GM12873 (cell line): ENCODE results near the gene DDX43.

ENCODE experiments used
- TF ChIP-seq, protein P1 (sequence below): IDR thresholded peaks from 2 replicates; pipeline ENCODE4 v1.5.1; 2012; ENCODE audit warnings: low read depth, mild to moderate bottlenecking, moderate library complexity, low read length, control low read depth; ENCODE audit not compliant: insufficient read depth; ENCODE audit errors: missing control alignments

Gene DDX43

DNA sequence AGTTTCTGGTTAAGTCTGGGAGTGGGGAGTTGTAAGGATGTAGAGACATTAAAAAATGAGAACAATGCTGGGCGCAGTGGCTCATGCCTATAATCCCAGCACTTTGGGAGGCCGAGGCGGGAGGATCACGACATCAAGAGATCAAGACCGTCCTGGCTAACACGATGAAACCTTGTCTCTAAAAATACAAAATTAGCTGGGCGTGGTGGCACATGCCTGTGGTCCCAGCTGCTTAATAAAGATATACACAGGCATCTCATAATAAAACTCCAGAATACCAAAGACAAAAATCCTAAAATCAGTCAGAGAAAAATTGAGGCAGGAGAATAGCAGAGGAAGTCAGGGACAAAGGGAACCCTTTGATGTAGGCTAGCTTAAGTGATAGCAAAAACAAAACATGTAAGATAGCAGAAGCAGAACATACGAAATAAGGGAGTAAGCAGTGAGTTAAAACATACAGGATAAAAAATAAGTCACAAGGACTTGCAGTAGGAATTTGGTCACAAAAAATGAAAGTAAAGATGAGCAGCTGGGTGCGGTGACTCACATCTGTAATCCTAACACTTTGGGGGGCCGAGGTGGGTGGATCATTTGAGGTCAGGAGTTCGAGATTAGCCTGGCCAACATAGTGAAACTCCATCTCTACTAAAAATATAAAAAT lies 23.6 kb downstream of the DDX43 start:
- TF ChIP-seq, protein P1, sequence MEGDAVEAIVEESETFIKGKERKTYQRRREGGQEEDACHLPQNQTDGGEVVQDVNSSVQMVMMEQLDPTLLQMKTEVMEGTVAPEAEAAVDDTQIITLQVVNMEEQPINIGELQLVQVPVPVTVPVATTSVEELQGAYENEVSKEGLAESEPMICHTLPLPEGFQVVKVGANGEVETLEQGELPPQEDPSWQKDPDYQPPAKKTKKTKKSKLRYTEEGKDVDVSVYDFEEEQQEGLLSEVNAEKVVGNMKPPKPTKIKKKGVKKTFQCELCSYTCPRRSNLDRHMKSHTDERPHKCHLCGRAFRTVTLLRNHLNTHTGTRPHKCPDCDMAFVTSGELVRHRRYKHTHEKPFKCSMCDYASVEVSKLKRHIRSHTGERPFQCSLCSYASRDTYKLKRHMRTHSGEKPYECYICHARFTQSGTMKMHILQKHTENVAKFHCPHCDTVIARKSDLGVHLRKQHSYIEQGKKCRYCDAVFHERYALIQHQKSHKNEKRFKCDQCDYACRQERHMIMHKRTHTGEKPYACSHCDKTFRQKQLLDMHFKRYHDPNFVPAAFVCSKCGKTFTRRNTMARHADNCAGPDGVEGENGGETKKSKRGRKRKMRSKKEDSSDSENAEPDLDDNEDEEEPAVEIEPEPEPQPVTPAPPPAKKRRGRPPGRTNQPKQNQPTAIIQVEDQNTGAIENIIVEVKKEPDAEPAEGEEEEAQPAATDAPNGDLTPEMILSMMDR = no peak

DNA sequence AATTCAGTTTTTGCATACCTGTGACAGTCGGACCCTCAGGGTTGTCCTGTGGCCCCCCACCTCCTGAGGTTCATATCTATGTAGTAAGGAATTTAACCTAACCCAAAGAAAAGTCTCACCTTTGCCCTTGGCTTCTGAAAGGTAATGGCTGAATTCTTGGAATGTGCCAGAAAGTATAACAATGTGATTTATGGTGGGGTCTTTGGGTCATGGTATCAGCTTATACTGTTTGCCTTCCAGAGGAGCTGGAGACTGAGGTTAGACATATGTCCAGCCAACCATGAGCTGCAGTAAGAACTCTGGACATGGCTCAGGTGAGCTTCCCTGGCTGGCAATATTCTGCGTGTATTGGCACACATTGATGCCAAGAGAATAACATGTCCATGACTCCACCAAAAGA lies 26.9 kb downstream of the DDX43 start:
- TF ChIP-seq, protein P1 = no peak

DNA sequence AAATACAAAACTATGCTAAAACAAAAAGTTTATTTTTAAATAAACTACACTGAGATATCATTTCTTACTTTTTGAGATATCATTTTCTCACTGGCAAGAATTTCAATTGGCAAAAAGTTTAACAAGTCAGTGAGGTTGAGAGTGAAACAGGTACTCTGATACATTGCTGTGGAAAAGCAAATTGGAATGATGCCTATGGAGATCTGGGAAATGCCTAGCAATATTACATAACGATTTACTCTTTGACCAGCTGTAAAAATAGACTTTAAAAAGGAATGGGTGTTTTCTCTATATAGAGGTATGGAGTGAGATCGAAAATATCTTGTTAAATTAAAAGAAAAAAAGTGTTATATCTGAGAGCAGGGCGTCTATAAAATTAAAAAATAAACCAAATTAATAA lies 40.6 kb downstream of the DDX43 start:
- TF ChIP-seq, protein P1 = no peak

DNA sequence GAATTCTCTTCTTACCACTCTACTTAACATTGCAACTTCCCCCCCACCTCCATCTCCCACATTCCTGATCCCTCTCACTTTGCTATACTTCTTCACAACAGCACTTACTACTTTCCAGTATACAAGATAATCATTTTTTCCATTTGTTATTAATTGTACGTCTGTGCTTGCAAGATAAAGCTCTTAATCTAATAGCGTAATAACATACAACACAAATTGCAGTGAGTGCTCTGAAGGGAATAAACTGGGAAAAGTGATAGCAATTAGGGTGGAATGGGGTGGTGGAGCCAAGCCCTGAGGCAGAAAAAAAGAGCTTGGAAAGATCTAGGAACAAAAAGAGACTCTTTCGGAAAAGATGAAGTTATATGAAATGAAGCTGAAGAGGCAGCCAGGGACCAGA lies 48.9 kb downstream of the DDX43 start:
- TF ChIP-seq, protein P1 = no peak

DNA sequence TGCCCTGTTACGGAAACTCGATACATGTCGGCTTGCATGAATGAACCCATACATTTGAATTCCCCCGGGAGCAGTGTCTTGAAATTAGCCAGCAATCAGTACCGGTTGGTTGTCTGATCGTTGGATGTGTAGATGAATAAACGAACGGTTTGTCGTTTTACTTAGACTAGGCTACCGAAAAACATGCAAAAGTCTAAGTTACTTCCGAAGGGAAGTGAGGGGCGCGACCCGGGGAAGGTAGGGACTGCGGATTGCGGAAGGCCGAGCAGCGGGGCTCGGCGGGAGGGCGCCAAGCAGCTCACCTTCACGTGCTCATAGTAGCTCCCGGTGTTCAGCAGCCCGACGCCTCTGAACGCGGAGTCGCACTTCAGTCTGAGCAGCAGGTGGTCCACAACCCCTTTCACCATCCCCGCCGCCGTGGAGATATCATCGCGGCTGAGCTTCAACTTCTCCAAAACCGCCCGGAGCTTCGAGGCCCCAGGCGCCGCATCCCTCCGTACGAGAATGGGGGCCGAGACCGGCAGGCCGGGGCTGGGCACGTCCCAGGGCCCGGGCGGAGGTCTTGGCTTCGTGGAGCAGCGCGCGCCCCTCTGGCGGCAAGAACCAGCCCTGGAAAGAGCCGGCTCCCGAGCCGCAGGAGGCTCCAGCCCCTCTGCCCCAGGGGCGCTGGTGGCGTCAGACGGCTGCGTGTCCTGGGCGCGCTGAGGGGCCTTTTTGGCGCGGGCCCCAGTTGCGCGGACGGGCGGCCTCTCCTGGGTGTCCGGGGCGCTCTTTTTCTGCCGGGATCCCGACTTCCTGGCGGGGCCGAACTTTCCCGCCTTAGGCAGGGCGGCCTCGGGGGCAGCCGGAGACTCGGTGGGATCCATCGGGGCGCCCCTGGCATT lies 56.8 kb downstream of the DDX43 start:
- TF ChIP-seq, protein P1 = no peak

DNA sequence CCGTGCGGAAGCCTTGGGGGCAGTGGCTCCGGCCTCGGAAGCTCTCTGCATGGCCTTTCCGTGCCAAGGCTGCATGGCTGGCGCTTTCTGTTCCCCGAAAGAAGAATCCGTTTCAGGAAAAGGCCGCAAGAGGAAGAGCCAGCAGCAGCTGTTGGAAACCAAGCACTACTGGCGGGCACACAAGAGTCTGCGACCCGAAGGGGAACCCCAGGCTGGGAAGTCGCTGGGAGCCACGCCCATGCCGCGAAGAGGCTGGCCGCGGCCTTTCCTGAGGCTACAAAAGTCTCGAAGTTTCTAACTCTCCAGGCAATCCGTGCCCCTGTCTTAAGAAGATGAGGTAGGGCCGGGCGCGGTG lies 57.5 kb downstream of the DDX43 start, which contains the start of gene CGAS:
Gene CGAS, minus strand, starts transcription at position 191 of the 355 bp plus-strand sequence. Its CDS starts 116 bp downstream, at position 75.
- TF ChIP-seq, protein P1 = no peak

DNA sequence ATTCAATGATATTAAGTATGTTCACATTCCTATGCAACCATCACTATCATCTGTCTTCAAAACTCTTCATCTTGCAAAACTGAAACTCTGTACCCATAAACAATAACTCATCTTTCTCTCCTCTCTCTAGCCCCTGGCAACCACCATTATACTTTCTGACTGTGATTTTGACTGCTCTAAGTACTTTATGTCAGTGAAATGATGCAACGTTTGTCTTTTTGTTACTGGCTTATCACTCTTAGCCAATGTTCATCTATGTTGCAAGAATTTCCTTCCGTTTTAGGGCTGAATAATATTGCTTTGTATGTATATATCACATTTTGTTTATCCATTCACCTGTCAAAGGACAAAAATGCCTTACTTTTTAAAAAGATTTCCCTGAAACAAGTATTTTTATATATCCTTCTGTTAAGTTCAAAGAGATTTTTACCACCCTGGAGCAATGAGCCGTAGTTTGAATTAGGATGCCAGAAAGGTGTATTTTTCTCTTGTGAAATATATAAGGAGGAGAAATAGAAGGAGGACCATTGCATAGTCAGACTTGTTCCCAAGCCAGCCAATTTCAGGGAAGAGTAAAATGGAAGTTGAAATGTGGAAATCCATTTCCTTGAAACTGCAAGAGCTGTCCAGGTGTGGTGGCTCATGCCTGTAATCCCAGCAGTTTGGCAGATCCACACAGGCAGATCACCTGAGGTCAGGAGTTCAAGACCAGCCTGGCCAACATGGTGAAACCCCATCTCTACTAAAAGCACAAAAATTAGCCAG lies 61.4 kb downstream of the DDX43 start:
- TF ChIP-seq, protein P1 = no peak
